ENCODE data around the gene VENTX. TPM values are rescaled to one million over a fixed set of nuclear protein-coding genes. Genes with fewer than 3 reads are reported as not detected.
A peak's percentile ranks its signal among the peaks of the same experiment; 100 is the strongest.

The VENTX gene
- total and polyA plus RNA-seq, 2 of the 4 experiments (the other 2 are of a cell fraction): not detected

DNA sequence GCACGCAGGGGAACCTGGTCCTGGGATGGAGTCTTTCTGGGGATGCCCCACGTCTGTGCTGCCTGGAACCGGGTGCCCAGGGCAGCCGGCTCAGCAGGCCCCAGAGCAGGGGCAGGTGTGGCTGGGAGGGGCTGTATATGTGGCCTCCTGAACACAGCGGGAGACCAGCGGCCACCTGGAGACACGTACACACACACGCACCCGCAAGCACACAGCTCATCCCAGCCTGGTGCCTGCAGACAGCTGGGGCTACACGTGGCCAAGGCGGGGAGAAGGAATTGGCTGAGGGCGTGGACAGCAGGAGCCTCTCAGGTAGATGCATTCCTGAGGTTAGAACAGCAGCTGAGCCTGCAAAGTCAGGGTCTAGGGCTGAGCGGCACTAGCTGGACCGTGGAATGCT, 25.0 kb downstream of the VENTX start:
- Histone ChIP-seq H3K56ac (ENCODE audit: extremely low read depth, insufficient read depth, low read length) (no peak overlapping the region), H2BK5ac (ENCODE audit: low read depth, low read length, poor library complexity, severe bottlenecking) (no peak overlapping the region), H3K18ac (ENCODE audit: low read depth, low read length) (no peak overlapping the region), H2AK5ac (ENCODE audit: low read depth, low read length) (peak overlapping the region; percentile 70), H2AK9ac (replicated peaks; ENCODE audit: low read depth, low read length, poor library complexity) (peak overlapping the region; percentile 60), H3K4me2 (ENCODE audit: low read depth, low read length) (no peak overlapping the region), H3K79me1 (ENCODE audit: low read depth in 1 of 2, low read length in 2 of 2) (peaks cover 0 to 4% of the 10 kb centered on the region in 2 experiments; a peak in 1 of 4 replicates), H3K9me1 (ENCODE audit: insufficient read depth, low read length) (peaks cover 18% of the 10 kb centered on the region), H4K5ac (ENCODE audit: low read depth, low read length) (no peak overlapping the region), H3K9me3 (ENCODE audit: control insufficient read depth, insufficient read depth, low read length) (no peaks in the 10 kb centered on the region), H3K27ac (ENCODE audit: insufficient read depth, low read length) (no peak overlapping the region), H2BK20ac (ENCODE audit: low read depth, low read length) (no peak overlapping the region), H4K20me1 (ENCODE audit: insufficient read depth, low read length) (no peaks in the 10 kb centered on the region), H4K91ac (ENCODE audit: insufficient read depth, low read depth, low read length) (no peak overlapping the region), H2BK120ac (ENCODE audit: low read depth, low read length) (no peak overlapping the region), H2BK15ac (ENCODE audit: low read depth, low read length) (peak overlapping the region; percentile 5; the same call in 2 of the 3 replicates), H3K27me3 (ENCODE audit: control insufficient read depth, insufficient read depth, low read length) (no peaks in the 10 kb centered on the region; the same call in 1 of the 2 replicates), H3K36me3 (ENCODE audit: control insufficient read depth, insufficient read depth, low read length) (no peaks in the 10 kb centered on the region), H3K23ac (ENCODE audit: low read depth, low read length) (no peak overlapping the region), H3K4ac (ENCODE audit: low read depth, low read length) (no peak overlapping the region), H2AFZ (replicated peaks; ENCODE audit: low read length, poor library complexity) (peak overlapping the region; percentile 36), H3K14ac (replicated peaks; ENCODE audit: low read depth, low read length) (no peak overlapping the region), H4K8ac (ENCODE audit: low read depth in 2 of 2, low read length in 2 of 2) (peak overlapping the region; percentile 30 to 94; a peak in 2 of 4 replicates), H3K4me1 (ENCODE audit: control insufficient read depth, insufficient read depth, low read length) (peaks cover 21% of the 10 kb centered on the region), H3K4me3 (ENCODE audit: insufficient read depth, low read depth, low read length) (no peak overlapping the region), H3K9ac (ENCODE audit: low read depth, low read length) (no peak overlapping the region)
- WGBS, 2 experiments (ENCODE audit: extremely low coverage in 2 of 2, insufficient read length in 1 of 2): 92% methylated on average over 9 of the region's 14 CpGs; no CpG with 5 or more reads in 1 of the 2 experiments
- dilution Hi-C loops (cut with HindIII; ENCODE audit: low sequenced_read_pairs, unreplicated experiment): no loop called here
- POLR2A ChIA-PET (ENCODE audit: unreplicated experiment): no interaction called here
- intact Hi-C loops (cut with micrococcal nuclease): loop anchor here (1.0 to 5.0 kb wide), 2 partner anchors 14 to 45 kb away; partner anchors contain the start of genes ADAM8, TUBGCP2 and ZNF511
- no TSS peak for BruUV-seq (replicated peaks)
- no peak for ATAC-seq (ENCODE audit: low read depth)
- TF ChIP-seq SMC3 (IDR thresholded peaks at IDR 0.05; ENCODE audit: low read depth, low read length) (no peak), NFE2L2 (IDR thresholded peaks at IDR 0.05; ENCODE audit: low read depth, low read length) (no peak), RFX5 (IDR thresholded peaks at IDR 0.05; ENCODE audit: low read depth, low read length) (no peak), RCOR1 (IDR thresholded peaks at IDR 0.05; ENCODE audit: insufficient replicate concordance, low read length) (no peak), CEBPB (IDR thresholded peaks at IDR 0.05; ENCODE audit: low read depth, low read length) (no peak), BHLHE40 (IDR thresholded peaks at IDR 0.05; ENCODE audit: low read depth, low read length) (no peak), POLR2A (IDR thresholded peaks at IDR 0.05; ENCODE audit: low read depth, low read length) (no peak), CHD1 (IDR thresholded peaks at IDR 0.05; ENCODE audit: low read depth, low read length) (no peak), MAZ (IDR thresholded peaks at IDR 0.05; ENCODE audit: borderline replicate concordance, low read depth, low read length) (no peak)
- TF ChIP-seq, protein P1, sequence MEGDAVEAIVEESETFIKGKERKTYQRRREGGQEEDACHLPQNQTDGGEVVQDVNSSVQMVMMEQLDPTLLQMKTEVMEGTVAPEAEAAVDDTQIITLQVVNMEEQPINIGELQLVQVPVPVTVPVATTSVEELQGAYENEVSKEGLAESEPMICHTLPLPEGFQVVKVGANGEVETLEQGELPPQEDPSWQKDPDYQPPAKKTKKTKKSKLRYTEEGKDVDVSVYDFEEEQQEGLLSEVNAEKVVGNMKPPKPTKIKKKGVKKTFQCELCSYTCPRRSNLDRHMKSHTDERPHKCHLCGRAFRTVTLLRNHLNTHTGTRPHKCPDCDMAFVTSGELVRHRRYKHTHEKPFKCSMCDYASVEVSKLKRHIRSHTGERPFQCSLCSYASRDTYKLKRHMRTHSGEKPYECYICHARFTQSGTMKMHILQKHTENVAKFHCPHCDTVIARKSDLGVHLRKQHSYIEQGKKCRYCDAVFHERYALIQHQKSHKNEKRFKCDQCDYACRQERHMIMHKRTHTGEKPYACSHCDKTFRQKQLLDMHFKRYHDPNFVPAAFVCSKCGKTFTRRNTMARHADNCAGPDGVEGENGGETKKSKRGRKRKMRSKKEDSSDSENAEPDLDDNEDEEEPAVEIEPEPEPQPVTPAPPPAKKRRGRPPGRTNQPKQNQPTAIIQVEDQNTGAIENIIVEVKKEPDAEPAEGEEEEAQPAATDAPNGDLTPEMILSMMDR (conservative IDR thresholded peaks at IDR 0.05; ENCODE audit: low read depth, low read length): no peak
- TF ChIP-seq, protein P2, sequence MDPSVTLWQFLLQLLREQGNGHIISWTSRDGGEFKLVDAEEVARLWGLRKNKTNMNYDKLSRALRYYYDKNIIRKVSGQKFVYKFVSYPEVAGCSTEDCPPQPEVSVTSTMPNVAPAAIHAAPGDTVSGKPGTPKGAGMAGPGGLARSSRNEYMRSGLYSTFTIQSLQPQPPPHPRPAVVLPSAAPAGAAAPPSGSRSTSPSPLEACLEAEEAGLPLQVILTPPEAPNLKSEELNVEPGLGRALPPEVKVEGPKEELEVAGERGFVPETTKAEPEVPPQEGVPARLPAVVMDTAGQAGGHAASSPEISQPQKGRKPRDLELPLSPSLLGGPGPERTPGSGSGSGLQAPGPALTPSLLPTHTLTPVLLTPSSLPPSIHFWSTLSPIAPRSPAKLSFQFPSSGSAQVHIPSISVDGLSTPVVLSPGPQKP (IDR thresholded peaks at IDR 0.05; ENCODE audit: borderline replicate concordance, low read depth, low read length): no peak
- TF ChIP-seq, protein P3, sequence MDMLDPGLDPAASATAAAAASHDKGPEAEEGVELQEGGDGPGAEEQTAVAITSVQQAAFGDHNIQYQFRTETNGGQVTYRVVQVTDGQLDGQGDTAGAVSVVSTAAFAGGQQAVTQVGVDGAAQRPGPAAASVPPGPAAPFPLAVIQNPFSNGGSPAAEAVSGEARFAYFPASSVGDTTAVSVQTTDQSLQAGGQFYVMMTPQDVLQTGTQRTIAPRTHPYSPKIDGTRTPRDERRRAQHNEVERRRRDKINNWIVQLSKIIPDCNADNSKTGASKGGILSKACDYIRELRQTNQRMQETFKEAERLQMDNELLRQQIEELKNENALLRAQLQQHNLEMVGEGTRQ (IDR thresholded peaks at IDR 0.05; ENCODE audit: low read depth, low read length): no peak
- in situ Hi-C loops (cut with MboI; ENCODE audit: low sequenced_read_pairs): loop anchor here (25.0 kb wide), 1 partner anchor 600 kb away; no protein-coding TSS in a partner anchor
- no peak for DNase-seq
- CTCF ChIA-PET: interaction anchor here (1.9 kb wide), 1 partner anchor 45 kb away, joined by 5 read pairs; no protein-coding TSS in a partner anchor
